ENCODE measurements around the gene NKD1. TPM values are rescaled to one million over a fixed set of nuclear protein-coding genes. Genes with fewer than 3 reads are reported as not detected.

NKD1 gene
- total RNA-seq, 4 donors from 2014 or later: 37.1 to 87.8 (median 54.1) TPM

DNA sequence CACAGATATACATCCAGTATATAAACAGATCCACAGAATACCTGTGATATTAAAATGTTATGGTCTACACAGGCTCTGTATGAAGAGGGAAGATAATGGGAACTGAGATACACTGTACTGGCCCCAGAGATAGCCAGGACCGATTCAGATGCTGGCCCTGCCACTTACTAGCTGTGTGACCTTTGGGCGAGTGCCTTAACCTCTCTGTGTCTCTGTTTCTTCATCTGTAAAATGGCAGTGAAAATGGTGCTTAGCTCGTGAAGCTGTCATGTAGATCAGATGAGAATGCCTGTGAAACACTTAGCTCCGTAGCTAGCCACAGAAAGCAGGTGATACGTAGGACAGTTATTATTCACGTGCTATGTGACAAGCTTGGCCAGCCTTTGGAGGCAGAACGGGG, 22.2 kb downstream of the NKD1 start:
- peaks cover 11 to 78% (median 68%) of the 10 kb centered on the region in 4 donors for H3K4me1 ChIP-seq
- 81% methylated on average over 7 of the region's 7 CpGs for WGBS

DNA sequence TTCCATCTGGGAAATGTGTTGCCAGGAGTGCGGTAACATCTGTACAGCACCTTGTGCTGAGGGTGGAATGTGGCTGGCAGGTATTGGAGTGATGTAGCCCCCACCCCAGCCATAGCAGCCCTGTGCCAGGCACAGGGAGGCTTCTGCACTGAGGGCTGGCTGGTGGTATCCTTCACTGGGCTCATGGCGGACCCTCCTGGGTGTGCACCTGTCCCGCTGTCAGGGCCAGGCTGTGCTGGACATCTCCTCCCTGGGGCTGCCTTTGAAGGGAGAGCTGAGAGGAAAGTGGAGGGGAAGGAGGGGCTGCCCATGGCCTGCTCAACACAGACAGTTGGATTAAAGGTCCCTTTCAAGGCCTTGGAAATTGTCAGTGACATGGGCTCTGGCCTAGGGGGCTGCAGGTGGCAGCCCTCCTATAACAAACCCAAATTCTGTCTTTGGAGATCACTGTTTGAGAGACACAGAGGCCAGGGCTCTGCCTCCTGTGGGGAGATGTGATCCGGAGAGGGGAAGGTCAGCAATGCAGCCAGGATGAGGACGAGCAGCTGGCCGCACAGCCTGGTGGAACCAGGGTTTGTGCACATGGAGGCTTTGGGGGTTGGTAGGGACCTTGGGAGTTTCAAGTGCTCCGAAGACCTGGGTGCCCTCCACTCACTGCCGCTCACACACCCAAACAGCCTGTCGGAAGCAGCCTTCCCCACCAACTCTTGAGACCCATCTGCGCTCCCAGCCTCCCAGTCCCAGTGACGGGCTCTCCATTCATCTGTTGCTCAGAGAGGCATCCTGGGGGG, 22.8 kb downstream of the NKD1 start:
- H3K4me1 ChIP-seq: peaks cover 11 to 84% (median 73%) of the 10 kb centered on the region in 4 donors
- 89% methylated on average over 11 of the region's 11 CpGs for WGBS
- H3K9me3 ChIP-seq: no peaks in the 10 kb centered on the region
- H3K36me3 ChIP-seq: peaks cover 0 to 23% (median 2%) of the 10 kb centered on the region in 4 donors
- TF ChIP-seq POLR2AphosphoS5 (IDR thresholded peaks at IDR 0.05) (no peak), POLR2A (IDR thresholded peaks at IDR 0.05; ENCODE audit: low read depth) (no peak), EP300 (IDR thresholded peaks at IDR 0.05) (no peak)
- TF ChIP-seq, protein P1, sequence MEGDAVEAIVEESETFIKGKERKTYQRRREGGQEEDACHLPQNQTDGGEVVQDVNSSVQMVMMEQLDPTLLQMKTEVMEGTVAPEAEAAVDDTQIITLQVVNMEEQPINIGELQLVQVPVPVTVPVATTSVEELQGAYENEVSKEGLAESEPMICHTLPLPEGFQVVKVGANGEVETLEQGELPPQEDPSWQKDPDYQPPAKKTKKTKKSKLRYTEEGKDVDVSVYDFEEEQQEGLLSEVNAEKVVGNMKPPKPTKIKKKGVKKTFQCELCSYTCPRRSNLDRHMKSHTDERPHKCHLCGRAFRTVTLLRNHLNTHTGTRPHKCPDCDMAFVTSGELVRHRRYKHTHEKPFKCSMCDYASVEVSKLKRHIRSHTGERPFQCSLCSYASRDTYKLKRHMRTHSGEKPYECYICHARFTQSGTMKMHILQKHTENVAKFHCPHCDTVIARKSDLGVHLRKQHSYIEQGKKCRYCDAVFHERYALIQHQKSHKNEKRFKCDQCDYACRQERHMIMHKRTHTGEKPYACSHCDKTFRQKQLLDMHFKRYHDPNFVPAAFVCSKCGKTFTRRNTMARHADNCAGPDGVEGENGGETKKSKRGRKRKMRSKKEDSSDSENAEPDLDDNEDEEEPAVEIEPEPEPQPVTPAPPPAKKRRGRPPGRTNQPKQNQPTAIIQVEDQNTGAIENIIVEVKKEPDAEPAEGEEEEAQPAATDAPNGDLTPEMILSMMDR (IDR thresholded peaks at IDR 0.05): no peak
- peak overlapping the region in 2 of 4 donors; percentile 14 to 17 for H3K27ac ChIP-seq (replicated peaks in 1 of 4)
- no peaks in the 10 kb centered on the region for H3K27me3 ChIP-seq
- no peak overlapping the region for H3K4me3 ChIP-seq
- intact Hi-C loops (cut with DNase I): no loop called here
- no peak for DNase-seq (ENCODE audit: extremely low spot score)

More for the DNA sequence above, 22.2 kb downstream of the NKD1 start:
- Histone ChIP-seq H3K27me3 (no peaks in the 10 kb centered on the region), H3K9me3 (no peaks in the 10 kb centered on the region), H3K4me3 (no peak overlapping the region), H3K36me3 (peaks cover 0 to 27% (median 2%) of the 10 kb centered on the region in 4 donors), H3K27ac (replicated peaks in 1 of 4) (peak overlapping the region in 2 of 4 donors; percentile 14 to 17)
- DNase-seq (ENCODE audit: extremely low spot score): no peak
- intact Hi-C loops (cut with DNase I): no loop called here
- TF ChIP-seq EP300 (IDR thresholded peaks at IDR 0.05) (no peak), POLR2AphosphoS5 (IDR thresholded peaks at IDR 0.05) (no peak), POLR2A (IDR thresholded peaks at IDR 0.05; ENCODE audit: low read depth) (no peak)
- TF ChIP-seq, protein P1 (IDR thresholded peaks at IDR 0.05): no peak

DNA sequence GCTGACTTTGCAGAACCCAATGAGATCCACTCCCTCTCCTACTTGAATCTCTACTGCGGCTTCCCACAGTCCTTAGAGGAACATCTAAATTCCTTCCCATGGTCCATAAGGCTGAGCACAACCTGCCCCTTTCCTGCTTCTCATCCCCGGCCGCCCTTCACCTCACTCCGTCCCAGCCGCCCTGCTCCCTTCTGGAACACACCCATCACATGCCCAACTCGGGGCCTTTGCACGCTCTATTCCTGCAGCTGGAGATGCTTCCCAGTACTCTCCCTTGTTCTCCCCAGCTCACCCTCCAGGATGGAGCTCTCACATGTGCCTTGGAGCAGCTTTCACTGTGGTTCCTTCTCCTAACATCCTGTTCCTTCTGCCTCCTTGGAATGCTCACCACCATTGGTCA, 23.6 kb downstream of the NKD1 start:
- peak overlapping the region in 1 of 4 donors; percentile 82 for H3K27ac ChIP-seq (replicated peaks in 1 of 4)
- TF ChIP-seq POLR2AphosphoS5 (IDR thresholded peaks at IDR 0.05) (no peak), EP300 (IDR thresholded peaks at IDR 0.05) (no peak)
- H3K36me3 ChIP-seq: peaks cover 0 to 15% (median 2%) of the 10 kb centered on the region in 4 donors
- intact Hi-C loops (cut with DNase I): no loop called here
- WGBS: 92% methylated on average over 7 of the region's 7 CpGs
- peaks cover 11 to 82% (median 73%) of the 10 kb centered on the region in 4 donors for H3K4me1 ChIP-seq
- no peak overlapping the region for H3K4me3 ChIP-seq
- DNase-seq (ENCODE audit: extremely low spot score): no peak
- no peaks in the 10 kb centered on the region for H3K27me3 ChIP-seq
- H3K9me3 ChIP-seq: no peaks in the 10 kb centered on the region

DNA sequence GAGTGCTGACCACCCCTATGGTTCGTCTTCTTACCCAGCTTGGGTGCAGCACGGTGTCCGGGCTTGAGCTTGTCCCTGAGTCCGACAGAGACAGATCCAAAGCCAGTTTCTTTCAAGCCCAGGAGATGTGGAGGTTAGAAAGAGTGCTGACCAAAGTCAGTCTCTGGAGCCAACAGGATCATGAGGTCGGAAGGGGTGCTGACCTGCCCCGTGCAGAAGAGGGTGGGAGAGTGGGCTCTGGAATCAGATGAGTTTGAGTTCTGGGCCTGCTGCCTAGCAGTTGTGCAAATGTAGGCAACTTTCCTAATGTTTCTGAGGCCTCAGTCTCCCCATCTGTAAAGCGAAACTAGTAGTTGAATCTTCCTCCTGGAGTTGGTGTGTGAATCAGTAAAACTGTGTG, 24.5 kb downstream of the NKD1 start:
- peaks cover 11 to 73% (median 65%) of the 10 kb centered on the region in 4 donors for H3K4me1 ChIP-seq

DNA sequence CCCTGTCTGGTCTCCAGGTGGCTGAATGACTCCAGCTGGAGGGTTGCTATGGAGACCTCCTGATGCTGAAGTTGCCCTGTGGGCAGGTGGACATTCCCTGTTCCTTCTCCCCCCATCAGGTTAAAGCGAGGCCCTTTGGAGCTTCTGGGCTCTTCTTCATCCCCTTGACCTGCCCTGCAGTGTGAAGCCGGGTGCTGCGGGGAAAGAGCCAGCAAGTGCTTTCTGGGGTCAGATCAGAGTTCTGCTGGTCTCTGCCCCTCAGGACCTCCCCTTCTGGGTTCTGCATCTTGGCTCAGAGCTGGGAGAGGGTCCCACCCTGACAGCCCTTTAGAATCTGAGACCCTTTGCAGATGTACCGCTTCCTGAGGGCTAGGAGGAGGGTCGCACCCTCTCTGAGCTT, 25.1 kb downstream of the NKD1 start:
- Histone ChIP-seq H3K4me3 (no peak overlapping the region), H3K27me3 (no peaks in the 10 kb centered on the region), H3K36me3 (peaks cover 0 to 16% (median 2%) of the 10 kb centered on the region in 4 donors), H3K4me1 (peaks cover 11 to 67% (median 59%) of the 10 kb centered on the region in 4 donors), H3K9me3 (no peaks in the 10 kb centered on the region), H3K27ac (replicated peaks in 1 of 4) (peak overlapping the region; percentile 74 to 84 (median 83))
- DNase-seq (ENCODE audit: extremely low spot score): no peak
- WGBS: 68% methylated on average over 5 of the region's 5 CpGs
- TF ChIP-seq POLR2AphosphoS5 (IDR thresholded peaks at IDR 0.05) (no peak), POLR2A (IDR thresholded peaks at IDR 0.05; ENCODE audit: low read depth) (no peak), EP300 (IDR thresholded peaks at IDR 0.05) (no peak)
- TF ChIP-seq, protein P1 (IDR thresholded peaks at IDR 0.05): no peak
- intact Hi-C loops (cut with DNase I): no loop called here

More for the DNA sequence above, 24.5 kb downstream of the NKD1 start:
- 79% methylated on average over 6 of the region's 7 CpGs for WGBS
- peaks cover 0 to 15% (median 2%) of the 10 kb centered on the region in 4 donors for H3K36me3 ChIP-seq
- TF ChIP-seq POLR2AphosphoS5 (IDR thresholded peaks at IDR 0.05) (no peak), POLR2A (IDR thresholded peaks at IDR 0.05; ENCODE audit: low read depth) (no peak), EP300 (IDR thresholded peaks at IDR 0.05) (no peak)
- TF ChIP-seq, protein P1 (IDR thresholded peaks at IDR 0.05): no peak
- DNase-seq (ENCODE audit: extremely low spot score): no peak
- no peak overlapping the region for H3K4me3 ChIP-seq
- intact Hi-C loops (cut with DNase I): no loop called here
- no peaks in the 10 kb centered on the region for H3K27me3 ChIP-seq
- H3K27ac ChIP-seq (replicated peaks in 1 of 4): peak overlapping the region; percentile 74 to 84 (median 83)
- no peaks in the 10 kb centered on the region for H3K9me3 ChIP-seq
